ENCODE measurements around the gene FSD1. TPM values are rescaled to one million over a fixed set of nuclear protein-coding genes. Genes with fewer than 3 reads are reported as not detected.

FSD1 gene
- total RNA-seq, 1 donor from 2014 or later: 48.3 TPM

- Histone ChIP-seq H3K4me1 (peaks cover 7% of the 10 kb centered on the region), H4K20me1 (ENCODE audit: low read depth) (peaks cover 13% of the 10 kb centered on the region), H3K27me3 (no peaks in the 10 kb centered on the region), H3K36me3 (no peaks in the 10 kb centered on the region), H2AFZ (replicated peaks) (no peak overlapping the region), H3K79me2 (ENCODE audit: low read depth) (no peaks in the 10 kb centered on the region), H3K9ac (no peak overlapping the region), H3F3A (ENCODE audit: low read depth) (peaks cover 37% of the 10 kb centered on the region), H3K9me3 (ENCODE audit: low read depth) (no peaks in the 10 kb centered on the region), H3K27ac (peak overlapping the region; percentile 78), H3K4me2 (no peak overlapping the region), H3K4me3 (no peak overlapping the region)
- peaks cover 4% of the 10 kb centered on the region for H3K36me3 Mint-ChIP-seq
- H3K9me3 Mint-ChIP-seq: no peaks in the 10 kb centered on the region
- peaks cover 6% of the 10 kb centered on the region for H3K4me1 Mint-ChIP-seq
- DNase-seq (ENCODE audit: low spot score): no peak
- peaks cover 8% of the 10 kb centered on the region for H3K27me3 Mint-ChIP-seq (ENCODE audit: insufficient read depth, low read depth)
- peak overlapping the region; percentile 90 for H3K27ac Mint-ChIP-seq
- no peak overlapping the region for H3K4me3 Mint-ChIP-seq
- TF ChIP-seq CTCF (IDR thresholded peaks at IDR 0.05): no peak
- no peak for TF ChIP-seq EZH2 (IDR thresholded peaks at IDR 0.05)
- no peak for TF ChIP-seq EZH2phosphoT487 (IDR thresholded peaks at IDR 0.05)
Measured at GRCh38 chr19:4358709-4359626, 54.6 kb downstream of the FSD1 start.

- no peak overlapping the region for H3K27ac Mint-ChIP-seq
- no peak overlapping the region for H2AFZ ChIP-seq (replicated peaks)
- H3F3A ChIP-seq (ENCODE audit: low read depth): peaks cover 43% of the 10 kb centered on the region
- no peaks in the 10 kb centered on the region for H3K9me3 Mint-ChIP-seq
- H3K36me3 ChIP-seq: no peaks in the 10 kb centered on the region
- no peaks in the 10 kb centered on the region for H3K9me3 ChIP-seq (ENCODE audit: low read depth)
- H3K9ac ChIP-seq: no peak overlapping the region
- H3K27me3 Mint-ChIP-seq (ENCODE audit: insufficient read depth, low read depth): peaks cover 8% of the 10 kb centered on the region
- peaks cover 13% of the 10 kb centered on the region for H4K20me1 ChIP-seq (ENCODE audit: low read depth)
- peaks cover 6% of the 10 kb centered on the region for H3K4me1 Mint-ChIP-seq
- peaks cover 4% of the 10 kb centered on the region for H3K36me3 Mint-ChIP-seq
- H3K27me3 ChIP-seq: no peaks in the 10 kb centered on the region
- peaks cover 7% of the 10 kb centered on the region for H3K4me1 ChIP-seq
- H3K79me2 ChIP-seq (ENCODE audit: low read depth): no peaks in the 10 kb centered on the region
- peak overlapping the region; percentile 78 for H3K27ac ChIP-seq
- no peak for DNase-seq (ENCODE audit: low spot score)
- H3K4me3 ChIP-seq: no peak overlapping the region
- no peak overlapping the region for H3K4me3 Mint-ChIP-seq
- no peak for TF ChIP-seq EZH2 (IDR thresholded peaks at IDR 0.05)
- TF ChIP-seq CTCF (IDR thresholded peaks at IDR 0.05): no peak
- TF ChIP-seq EZH2phosphoT487 (IDR thresholded peaks at IDR 0.05): no peak
- H3K4me2 ChIP-seq: no peak overlapping the region
Measured at GRCh38 chr19:4359627-4360000, 55.2 kb downstream of the FSD1 start.

- Mint-ChIP-seq H3K36me3 (peaks cover 4% of the 10 kb centered on the region), H3K27me3 (ENCODE audit: insufficient read depth, low read depth) (peaks cover 8% of the 10 kb centered on the region), H3K9me3 (no peaks in the 10 kb centered on the region), H3K4me3 (no peak overlapping the region), H3K4me1 (peaks cover 6% of the 10 kb centered on the region), H3K27ac (peak overlapping the region; percentile 69)
- Histone ChIP-seq H3K9ac (no peak overlapping the region), H3K9me3 (ENCODE audit: low read depth) (no peaks in the 10 kb centered on the region), H3K27me3 (no peaks in the 10 kb centered on the region), H3K4me2 (no peak overlapping the region), H2AFZ (replicated peaks) (no peak overlapping the region), H3K27ac (peak overlapping the region; percentile 78), H3K79me2 (ENCODE audit: low read depth) (no peaks in the 10 kb centered on the region), H3K36me3 (no peaks in the 10 kb centered on the region), H3K4me1 (peaks cover 7% of the 10 kb centered on the region), H3K4me3 (no peak overlapping the region), H4K20me1 (ENCODE audit: low read depth) (peaks cover 13% of the 10 kb centered on the region), H3F3A (ENCODE audit: low read depth) (peaks cover 47% of the 10 kb centered on the region)
- DNase-seq (ENCODE audit: low spot score): no peak
- no peak for TF ChIP-seq CTCF (IDR thresholded peaks at IDR 0.05)
- TF ChIP-seq EZH2phosphoT487 (IDR thresholded peaks at IDR 0.05): no peak
- TF ChIP-seq EZH2 (IDR thresholded peaks at IDR 0.05): no peak
Measured at GRCh38 chr19:4360081-4360569, 55.7 kb downstream of the FSD1 start.
